IMR-90 (cell line): Measurements from ENCODE around the gene RUNX3. TPM values are rescaled to one million over a fixed set of nuclear protein-coding genes. Genes with fewer than 3 reads are reported as not detected.

Experiments used
- ATAC-seq: fragments of 200-7000 bp; cut with Tn5 transposase; 2 replicates; pipeline ENCODE4 v1.9.1; 2020; ENCODE audit warnings: low read depth, mild to moderate bottlenecking, moderate library complexity
- BruUV-seq: library from RNA; stranded (reverse); fragments of 400-500 nt; replicated peaks from 2 replicates; lab custom pipeline; 2021; lab: Mats Ljungman, UMichigan
- CTCF ChIA-PET: fragments of 300-600 bp; formaldehyde crosslinking; extraction: SDS; loops from one replicate; lab custom pipeline; 2021; ENCODE audit warnings: antibody characterized with exemption; lab: Yijun Ruan, JAX
- POLR2A ChIA-PET: fragments of 300-600 bp; sonication (Branson Sonifier 250); formaldehyde crosslinking; loops from one replicate; lab custom pipeline; 2022; ENCODE audit warnings: antibody characterized with exemption; ENCODE audit not compliant: unreplicated experiment; lab: Charles Lee
- DNase-seq: peaks from one replicate; pipeline ENCODE4 v3.0.0; 2013
- H2AFZ ChIP-seq: replicated peaks from 2 replicates; pipeline ENCODE3; 2013; ENCODE audit warnings: low read length, mild to moderate bottlenecking; ENCODE audit not compliant: poor library complexity
- H2AK5ac ChIP-seq: 2 replicates; pipeline ENCODE4 v1.6.1; 2013; ENCODE audit warnings: low read depth, low read length, inconsistent platforms
- H2AK9ac ChIP-seq: replicated peaks from 2 replicates; pipeline ENCODE3; 2013; ENCODE audit warnings: mild to moderate bottlenecking, low read depth, low read length, moderate library complexity; ENCODE audit not compliant: poor library complexity
- H2BK120ac ChIP-seq: 2 replicates; pipeline ENCODE4 v1.6.1; 2013; ENCODE audit warnings: low read depth, low read length, inconsistent platforms
- H2BK15ac ChIP-seq: 3 replicates; pipeline ENCODE4 v1.6.1; 2013; ENCODE audit warnings: low read depth, low read length, inconsistent platforms
- H2BK20ac ChIP-seq: 2 replicates; pipeline ENCODE4 v1.6.1; 2013; ENCODE audit warnings: low read depth, mild to moderate bottlenecking, inconsistent platforms, low read length, moderate library complexity
- H2BK5ac ChIP-seq: 2 replicates; pipeline ENCODE4 v1.6.1; 2013; ENCODE audit warnings: mild to moderate bottlenecking, low read depth, low read length, inconsistent platforms; ENCODE audit not compliant: poor library complexity, severe bottlenecking
- H3K14ac ChIP-seq: replicated peaks from 2 replicates; pipeline ENCODE4 v1.6.1; 2013; ENCODE audit warnings: low read depth, low read length, inconsistent platforms
- H3K18ac ChIP-seq: 2 replicates; pipeline ENCODE4 v1.6.1; 2013; ENCODE audit warnings: low read depth, low read length, control low read depth
- H3K23ac ChIP-seq: 2 replicates; pipeline ENCODE4 v1.6.1; 2013; ENCODE audit warnings: low read depth, low read length, inconsistent platforms
- H3K27ac ChIP-seq: 2 replicates; pipeline ENCODE4 v1.5.1; 2013; ENCODE audit warnings: mild to moderate bottlenecking, control low read depth, low read length; ENCODE audit not compliant: insufficient read depth
- H3K27me3 ChIP-seq: 2 replicates; pipeline ENCODE4 v1.6.1; 2013; ENCODE audit warnings: low read length; ENCODE audit not compliant: control insufficient read depth, insufficient read depth
- H3K36me3 ChIP-seq: 2 replicates; pipeline ENCODE4 v1.6.1; 2013; ENCODE audit warnings: low read length, mixed read lengths; ENCODE audit not compliant: control insufficient read depth, insufficient read depth
- H3K4ac ChIP-seq: 2 replicates; pipeline ENCODE4 v1.6.1; 2013; ENCODE audit warnings: low read depth, low read length, inconsistent platforms
- H3K4me1 ChIP-seq: 2 replicates; pipeline ENCODE4 v1.6.1; 2013; ENCODE audit warnings: low read length, mixed read lengths; ENCODE audit not compliant: control insufficient read depth, insufficient read depth
- H3K4me2 ChIP-seq: 2 replicates; pipeline ENCODE4 v1.6.1; 2013; ENCODE audit warnings: low read depth, mild to moderate bottlenecking, control low read depth, low read length, moderate library complexity
- H3K4me3 ChIP-seq: 2 replicates; pipeline ENCODE4 v1.5.1; 2013; ENCODE audit warnings: low read depth, mild to moderate bottlenecking, control low read depth, low read length, moderate library complexity; ENCODE audit not compliant: insufficient read depth
- H3K56ac ChIP-seq: 2 replicates; pipeline ENCODE4 v1.6.1; 2013; ENCODE audit warnings: low read length, inconsistent platforms; ENCODE audit not compliant: insufficient read depth; ENCODE audit errors: extremely low read depth
- H3K79me1 ChIP-seq, 2 experiments: 2 replicates each; pipeline ENCODE4 v1.6.1; 2013; ENCODE audit warnings: low read length in 2 of 2, inconsistent platforms in 1 of 2, low read depth in 1 of 2
- H3K9ac ChIP-seq: 2 replicates; pipeline ENCODE4 v1.6.1; 2013; ENCODE audit warnings: low read depth, low read length, control low read depth
- H3K9me1 ChIP-seq: 2 replicates; pipeline ENCODE4 v1.6.1; 2013; ENCODE audit warnings: low read length, inconsistent platforms; ENCODE audit not compliant: insufficient read depth
- H3K9me3 ChIP-seq: 2 replicates; pipeline ENCODE4 v1.6.1; 2013; ENCODE audit warnings: low read length; ENCODE audit not compliant: control insufficient read depth, insufficient read depth
- H4K20me1 ChIP-seq: 2 replicates; pipeline ENCODE4 v1.6.1; 2013; ENCODE audit warnings: low read length, inconsistent platforms; ENCODE audit not compliant: insufficient read depth
- H4K5ac ChIP-seq: 2 replicates; pipeline ENCODE4 v1.6.1; 2013; ENCODE audit warnings: mild to moderate bottlenecking, low read depth, low read length, control low read depth
- H4K8ac ChIP-seq, 2 experiments: 2 replicates each; pipeline ENCODE4 v1.6.1; 2013; ENCODE audit warnings: low read depth in 2 of 2, low read length in 2 of 2, control low read depth in 1 of 2, inconsistent platforms in 1 of 2
- H4K91ac ChIP-seq: 2 replicates; pipeline ENCODE4 v1.6.1; 2013; ENCODE audit warnings: low read depth, low read length, inconsistent platforms; ENCODE audit not compliant: insufficient read depth
- CEBPB ChIP-seq: IDR thresholded peaks from 2 replicates; pipeline ENCODE4 v1.6.1; 2012; ENCODE audit warnings: low read depth, low read length, improper control_type of control experiment
- CHD1 ChIP-seq: IDR thresholded peaks from 2 replicates; pipeline ENCODE4 v1.6.1; 2012; ENCODE audit warnings: low read depth, low read length, improper control_type of control experiment
- FOS ChIP-seq: fragments of 150-350 bp; IDR thresholded peaks from 2 replicates; pipeline ENCODE4 v1.6.1; 2016; ENCODE audit warnings: low read depth, low read length
- NFE2L2 ChIP-seq: fragments of 150-350 bp; IDR thresholded peaks from 2 replicates; pipeline ENCODE4 v1.6.1; 2016; ENCODE audit warnings: low read depth, mild to moderate bottlenecking, low read length
- RAD21 ChIP-seq: IDR thresholded peaks from 2 replicates; pipeline ENCODE4 v1.6.1; 2012; ENCODE audit warnings: low read length, improper control_type of control experiment
- RCOR1 ChIP-seq: IDR thresholded peaks from 2 replicates; pipeline ENCODE4 v1.6.1; 2012; ENCODE audit warnings: mild to moderate bottlenecking, low read length, improper control_type of control experiment; ENCODE audit not compliant: insufficient replicate concordance
- SMC3 ChIP-seq: fragments of 150-350 bp; IDR thresholded peaks from 2 replicates; pipeline ENCODE4 v1.6.1; 2016; ENCODE audit warnings: low read depth, mild to moderate bottlenecking, antibody characterized with exemption, low read length, moderate library complexity
- WGBS, 2 experiments: methylation state at CpG; one replicate each; pipeline versions ENCODE4 v1.1.5 to v1.1.7; 2013; ENCODE audit warnings: missing lambda C conversion rate in 2 of 2; ENCODE audit not compliant: insufficient read length in 1 of 2; ENCODE audit errors: extremely low coverage in 2 of 2; 5-methylcytosine and 5-hydroxymethylcytosine counted together
- dilution Hi-C: fragments of 300-500 bp; cut with HindIII; formaldehyde crosslinking; loops from one replicate; pipeline ENCODE4 v1.14.3; 2018; ENCODE audit warnings: low sequenced_read_pairs; ENCODE audit not compliant: unreplicated experiment
- in situ Hi-C: fragments of 300-500 bp; cut with MboI; formaldehyde crosslinking; loops from 3 replicates; pipeline ENCODE4 v1.14.3; 2019; ENCODE audit warnings: low sequenced_read_pairs, inconsistent platforms, mixed read lengths
- intact Hi-C: fragments of 100-400 bp; cut with micrococcal nuclease; formaldehyde crosslinking; loops from 2 replicates; pipeline ENCODE4 v1.10.0; 2022
- polyA plus RNA-seq, 3 experiments: library from polyadenylated mRNA; depleted of rRNA; stranded (reverse); fragments of >200 nt; gene quantifications; 2 replicates each; pipeline ENCODE4 v1.2.3, GENCODE V29; 2012; ENCODE audit warnings: low replicate concordance in 1 of 3
- total RNA-seq: library from RNA; depleted of rRNA; stranded (reverse); fragments of >200 nt; gene quantifications from 2 replicates; pipeline ENCODE4 v1.2.3, GENCODE V29; 2012
- TF ChIP-seq, protein P1 (sequence below): fragments of 150-350 bp; IDR thresholded peaks from 2 replicates; pipeline ENCODE4 v1.6.1; 2017; ENCODE audit warnings: mild to moderate bottlenecking, antibody characterized with exemption, low read length, low read depth
- TF ChIP-seq, protein P2 (sequence below): fragments of 150-350 bp; IDR thresholded peaks from 2 replicates; pipeline ENCODE4 v1.6.1; 2016; ENCODE audit warnings: low read depth, mild to moderate bottlenecking, low read length, moderate library complexity, borderline replicate concordance

Gene RUNX3
- total and polyA plus RNA-seq, 2 of the 4 experiments (the other 2 are of a cell fraction), result 0.07 TPM; not detected in 1

DNA sequence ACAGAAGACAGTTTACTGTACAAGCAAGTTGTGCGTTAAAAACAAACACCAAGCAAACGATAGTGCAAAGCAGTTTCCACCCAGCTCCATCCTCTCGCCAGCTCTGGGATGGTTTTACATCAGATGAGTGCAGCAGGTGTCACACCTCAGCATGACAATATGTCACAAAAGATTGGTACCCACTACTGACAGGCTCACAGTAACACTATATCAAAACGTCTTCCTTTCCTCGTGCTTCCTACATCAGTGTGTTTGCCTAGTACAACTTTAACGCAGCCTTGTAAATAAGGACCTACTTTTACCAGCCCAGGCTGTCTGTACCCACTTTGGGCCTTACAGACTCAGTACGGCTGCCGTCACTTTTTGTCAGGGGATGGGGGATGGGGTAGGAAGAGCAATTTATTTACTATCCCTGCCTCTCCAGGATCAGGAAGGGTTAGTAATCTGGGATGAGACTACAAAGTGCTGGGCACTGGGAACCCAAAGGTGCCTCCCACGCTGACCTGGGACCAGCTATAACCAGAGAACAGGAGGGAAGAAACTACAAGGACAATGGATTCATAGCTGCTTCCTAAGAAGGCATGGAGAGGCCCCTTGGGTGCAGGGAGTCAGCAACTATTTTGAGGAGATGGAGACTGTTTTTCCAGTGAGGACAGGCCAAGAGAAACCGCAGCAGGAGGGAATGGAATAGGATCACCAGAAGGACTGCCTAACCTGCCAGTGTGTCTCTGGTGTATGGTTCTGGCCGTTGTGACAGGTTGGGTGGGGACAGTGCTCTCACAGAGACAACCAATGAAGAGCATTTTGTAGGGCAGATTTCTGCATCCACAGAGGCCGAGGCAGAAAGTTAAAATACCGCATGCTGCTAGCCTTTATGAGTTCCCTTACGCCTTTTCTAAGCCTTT is 30.2 kb downstream of the RUNX3 start (continued):
- no peak for TF ChIP-seq FOS
- TF ChIP-seq CHD1, result no peak

DNA sequence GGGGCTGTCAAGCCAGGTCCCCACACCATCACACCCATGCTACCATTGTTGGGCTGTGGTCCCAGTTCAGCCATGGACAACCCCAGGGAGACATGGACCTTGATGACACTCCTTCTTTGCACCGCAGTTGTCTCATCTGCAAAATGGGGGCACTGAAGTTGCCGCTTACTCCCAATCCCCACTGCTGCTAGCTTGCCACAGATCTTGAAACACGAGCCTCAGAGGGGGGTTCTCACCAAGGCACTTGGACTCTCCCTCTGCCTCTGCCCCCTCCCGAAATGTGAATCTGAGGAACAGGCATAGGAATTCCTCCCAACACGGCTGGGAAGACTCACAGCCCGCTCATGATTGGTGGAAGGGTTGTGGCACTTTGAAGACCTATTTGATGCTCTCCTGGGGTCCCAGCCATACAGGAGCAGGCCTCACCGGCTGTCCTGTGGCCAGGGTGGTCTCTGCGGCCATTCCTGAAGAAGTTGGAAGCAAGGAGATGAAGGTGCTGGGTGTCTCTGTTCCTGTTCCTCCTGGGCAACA is 31.1 kb downstream of the RUNX3 start:
- Histone ChIP-seq H4K91ac (no peak overlapping the region), H4K20me1 (peaks cover 5% of the 10 kb centered on the region; the same call in 1 of the 2 replicates), H2BK20ac (no peak overlapping the region), H2BK5ac (no peak overlapping the region), H3K4me2 (no peak overlapping the region), H2AFZ (peak overlapping the region; percentile 58), H2BK15ac (no peak overlapping the region), H3K79me1 (no peaks in the 10 kb centered on the region), H3K4me3 (no peak overlapping the region), H3K9me3 (no peaks in the 10 kb centered on the region), H3K27me3 (peaks cover 47% of the 10 kb centered on the region), H3K9ac (no peak overlapping the region), H3K23ac (no peak overlapping the region), H3K56ac (no peak overlapping the region), H3K14ac (no peak overlapping the region), H3K4me1 (no peaks in the 10 kb centered on the region), H3K27ac (no peak overlapping the region), H4K5ac (no peak overlapping the region), H2AK5ac (no peak overlapping the region), H4K8ac (no peak overlapping the region), H2BK120ac (no peak overlapping the region), H3K4ac (no peak overlapping the region), H2AK9ac (no peak overlapping the region), H3K36me3 (no peaks in the 10 kb centered on the region), H3K9me1 (no peaks in the 10 kb centered on the region), H3K18ac (no peak overlapping the region)
- ChIA-PET CTCF (interaction anchor here (0.9 kb wide), 1 partner anchor 12 kb away, joined by 3 read pairs; no protein-coding TSS in a partner anchor), POLR2A (no interaction called here)
- TF ChIP-seq RCOR1, result no peak
- TF ChIP-seq, protein P1, sequence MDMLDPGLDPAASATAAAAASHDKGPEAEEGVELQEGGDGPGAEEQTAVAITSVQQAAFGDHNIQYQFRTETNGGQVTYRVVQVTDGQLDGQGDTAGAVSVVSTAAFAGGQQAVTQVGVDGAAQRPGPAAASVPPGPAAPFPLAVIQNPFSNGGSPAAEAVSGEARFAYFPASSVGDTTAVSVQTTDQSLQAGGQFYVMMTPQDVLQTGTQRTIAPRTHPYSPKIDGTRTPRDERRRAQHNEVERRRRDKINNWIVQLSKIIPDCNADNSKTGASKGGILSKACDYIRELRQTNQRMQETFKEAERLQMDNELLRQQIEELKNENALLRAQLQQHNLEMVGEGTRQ, result no peak
- no peak for TF ChIP-seq CEBPB
- TF ChIP-seq NFE2L2, result no peak
- TF ChIP-seq, protein P2, sequence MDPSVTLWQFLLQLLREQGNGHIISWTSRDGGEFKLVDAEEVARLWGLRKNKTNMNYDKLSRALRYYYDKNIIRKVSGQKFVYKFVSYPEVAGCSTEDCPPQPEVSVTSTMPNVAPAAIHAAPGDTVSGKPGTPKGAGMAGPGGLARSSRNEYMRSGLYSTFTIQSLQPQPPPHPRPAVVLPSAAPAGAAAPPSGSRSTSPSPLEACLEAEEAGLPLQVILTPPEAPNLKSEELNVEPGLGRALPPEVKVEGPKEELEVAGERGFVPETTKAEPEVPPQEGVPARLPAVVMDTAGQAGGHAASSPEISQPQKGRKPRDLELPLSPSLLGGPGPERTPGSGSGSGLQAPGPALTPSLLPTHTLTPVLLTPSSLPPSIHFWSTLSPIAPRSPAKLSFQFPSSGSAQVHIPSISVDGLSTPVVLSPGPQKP, result no peak
- no peak for TF ChIP-seq RAD21
- TF ChIP-seq SMC3, result no peak
- DNase-seq (no peak), ATAC-seq (no peak)
- no TSS peak for BruUV-seq
- in situ Hi-C loops (no loop called here), intact Hi-C loops (no loop called here), dilution Hi-C loops (no loop called here)
- WGBS, 2 experiments, result 80% methylated on average over 1 of the region's 8 CpGs; no CpG with 5 or more reads in 1 of the 2 experiments
